WTC11 (cell line): ENCODE data around the gene PDCD1.

ENCODE experiments used
- IRF2 ChIP-seq: sonication (generic); formaldehyde crosslinking; IDR thresholded peaks from 2 replicates; pipeline ENCODE4 v1.8.0; 2022; ENCODE audit warnings: low read depth, missing genetic modification reagents, borderline replicate concordance
- TF ChIP-seq, protein P1 (sequence below): sonication (generic); formaldehyde crosslinking; IDR thresholded peaks from 2 replicates; pipeline ENCODE4 v1.8.1; 2023; ENCODE audit warnings: mild to moderate bottlenecking, missing genetic modification reagents, borderline replicate concordance
- TF ChIP-seq, protein P2 (sequence below): fragments of 200-600 bp; IDR thresholded peaks from 2 replicates; pipeline ENCODE4 v1.8.0; 2022; ENCODE audit warnings: antibody characterized with exemption

DNA sequence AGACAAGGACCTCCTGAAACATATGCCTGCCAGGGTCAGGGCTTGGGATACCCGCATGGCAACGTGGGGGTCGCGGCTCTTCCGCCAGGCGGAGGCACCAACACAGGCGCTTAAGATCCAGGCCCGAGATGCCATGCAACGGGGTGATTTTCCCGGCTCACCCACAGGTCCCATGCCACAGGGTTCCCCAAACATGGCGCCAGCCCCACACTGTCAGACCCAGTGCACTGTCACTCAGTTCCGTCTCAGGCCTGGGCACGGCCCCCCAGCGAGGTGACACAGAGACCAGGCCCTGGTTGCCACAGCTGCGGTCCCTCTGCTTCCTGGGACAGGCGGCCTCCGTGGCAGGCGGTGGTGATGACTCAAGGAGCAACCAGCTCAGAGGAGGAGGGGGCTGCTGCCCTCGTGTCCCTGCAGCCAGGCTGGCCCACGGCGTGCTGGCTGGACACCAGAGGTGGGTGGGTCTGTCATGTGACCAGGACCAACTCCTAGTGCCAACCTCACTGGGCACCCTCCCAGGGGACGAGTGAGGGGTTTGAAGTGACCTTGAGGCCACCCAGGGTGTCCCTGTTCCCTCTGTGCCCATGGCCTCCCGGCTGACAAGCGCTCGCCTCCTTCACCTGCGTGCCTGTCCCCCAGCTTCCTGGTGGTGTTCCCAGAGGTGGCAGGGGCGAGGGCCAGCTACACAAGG is 4.9 kb downstream of the PDCD1 start:
- TF ChIP-seq, protein P1, sequence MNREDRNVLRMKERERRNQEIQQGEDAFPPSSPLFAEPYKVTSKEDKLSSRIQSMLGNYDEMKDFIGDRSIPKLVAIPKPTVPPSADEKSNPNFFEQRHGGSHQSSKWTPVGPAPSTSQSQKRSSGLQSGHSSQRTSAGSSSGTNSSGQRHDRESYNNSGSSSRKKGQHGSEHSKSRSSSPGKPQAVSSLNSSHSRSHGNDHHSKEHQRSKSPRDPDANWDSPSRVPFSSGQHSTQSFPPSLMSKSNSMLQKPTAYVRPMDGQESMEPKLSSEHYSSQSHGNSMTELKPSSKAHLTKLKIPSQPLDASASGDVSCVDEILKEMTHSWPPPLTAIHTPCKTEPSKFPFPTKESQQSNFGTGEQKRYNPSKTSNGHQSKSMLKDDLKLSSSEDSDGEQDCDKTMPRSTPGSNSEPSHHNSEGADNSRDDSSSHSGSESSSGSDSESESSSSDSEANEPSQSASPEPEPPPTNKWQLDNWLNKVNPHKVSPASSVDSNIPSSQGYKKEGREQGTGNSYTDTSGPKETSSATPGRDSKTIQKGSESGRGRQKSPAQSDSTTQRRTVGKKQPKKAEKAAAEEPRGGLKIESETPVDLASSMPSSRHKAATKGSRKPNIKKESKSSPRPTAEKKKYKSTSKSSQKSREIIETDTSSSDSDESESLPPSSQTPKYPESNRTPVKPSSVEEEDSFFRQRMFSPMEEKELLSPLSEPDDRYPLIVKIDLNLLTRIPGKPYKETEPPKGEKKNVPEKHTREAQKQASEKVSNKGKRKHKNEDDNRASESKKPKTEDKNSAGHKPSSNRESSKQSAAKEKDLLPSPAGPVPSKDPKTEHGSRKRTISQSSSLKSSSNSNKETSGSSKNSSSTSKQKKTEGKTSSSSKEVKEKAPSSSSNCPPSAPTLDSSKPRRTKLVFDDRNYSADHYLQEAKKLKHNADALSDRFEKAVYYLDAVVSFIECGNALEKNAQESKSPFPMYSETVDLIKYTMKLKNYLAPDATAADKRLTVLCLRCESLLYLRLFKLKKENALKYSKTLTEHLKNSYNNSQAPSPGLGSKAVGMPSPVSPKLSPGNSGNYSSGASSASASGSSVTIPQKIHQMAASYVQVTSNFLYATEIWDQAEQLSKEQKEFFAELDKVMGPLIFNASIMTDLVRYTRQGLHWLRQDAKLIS (CRISPR knock-in tag): no peak
- TF ChIP-seq, protein P2, sequence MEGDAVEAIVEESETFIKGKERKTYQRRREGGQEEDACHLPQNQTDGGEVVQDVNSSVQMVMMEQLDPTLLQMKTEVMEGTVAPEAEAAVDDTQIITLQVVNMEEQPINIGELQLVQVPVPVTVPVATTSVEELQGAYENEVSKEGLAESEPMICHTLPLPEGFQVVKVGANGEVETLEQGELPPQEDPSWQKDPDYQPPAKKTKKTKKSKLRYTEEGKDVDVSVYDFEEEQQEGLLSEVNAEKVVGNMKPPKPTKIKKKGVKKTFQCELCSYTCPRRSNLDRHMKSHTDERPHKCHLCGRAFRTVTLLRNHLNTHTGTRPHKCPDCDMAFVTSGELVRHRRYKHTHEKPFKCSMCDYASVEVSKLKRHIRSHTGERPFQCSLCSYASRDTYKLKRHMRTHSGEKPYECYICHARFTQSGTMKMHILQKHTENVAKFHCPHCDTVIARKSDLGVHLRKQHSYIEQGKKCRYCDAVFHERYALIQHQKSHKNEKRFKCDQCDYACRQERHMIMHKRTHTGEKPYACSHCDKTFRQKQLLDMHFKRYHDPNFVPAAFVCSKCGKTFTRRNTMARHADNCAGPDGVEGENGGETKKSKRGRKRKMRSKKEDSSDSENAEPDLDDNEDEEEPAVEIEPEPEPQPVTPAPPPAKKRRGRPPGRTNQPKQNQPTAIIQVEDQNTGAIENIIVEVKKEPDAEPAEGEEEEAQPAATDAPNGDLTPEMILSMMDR: no peak
- TF ChIP-seq IRF2: no peak
